OCI-LY7 (cell line): ENCODE measurements around the gene SIK3.

Experiments
- CTCF ChIP-seq: fragments of 200-600 bp; sonication (generic); conservative IDR thresholded peaks from 2 replicates; pipeline ENCODE4 v1.5.1; 2014; ENCODE audit warnings: mild to moderate bottlenecking, antibody characterized with exemption, low read length, moderate library complexity, mixed read lengths
- EZH2phosphoT487 ChIP-seq: fragments of 200-600 bp; sonication (generic); IDR thresholded peaks from 2 replicates; pipeline ENCODE4 v1.6.1; 2018; ENCODE audit warnings: low read depth, borderline replicate concordance, mild to moderate bottlenecking, mixed run types, antibody characterized with exemption, low read length, moderate library complexity, mixed read lengths

- TF ChIP-seq CTCF (no peak), EZH2phosphoT487 (no peak)
Measured at GRCh38 chr11:116844722-116845121, 253.5 kb downstream of the SIK3 start.
